ENCODE measurements around the gene TXLNB.

The TXLNB gene

DNA sequence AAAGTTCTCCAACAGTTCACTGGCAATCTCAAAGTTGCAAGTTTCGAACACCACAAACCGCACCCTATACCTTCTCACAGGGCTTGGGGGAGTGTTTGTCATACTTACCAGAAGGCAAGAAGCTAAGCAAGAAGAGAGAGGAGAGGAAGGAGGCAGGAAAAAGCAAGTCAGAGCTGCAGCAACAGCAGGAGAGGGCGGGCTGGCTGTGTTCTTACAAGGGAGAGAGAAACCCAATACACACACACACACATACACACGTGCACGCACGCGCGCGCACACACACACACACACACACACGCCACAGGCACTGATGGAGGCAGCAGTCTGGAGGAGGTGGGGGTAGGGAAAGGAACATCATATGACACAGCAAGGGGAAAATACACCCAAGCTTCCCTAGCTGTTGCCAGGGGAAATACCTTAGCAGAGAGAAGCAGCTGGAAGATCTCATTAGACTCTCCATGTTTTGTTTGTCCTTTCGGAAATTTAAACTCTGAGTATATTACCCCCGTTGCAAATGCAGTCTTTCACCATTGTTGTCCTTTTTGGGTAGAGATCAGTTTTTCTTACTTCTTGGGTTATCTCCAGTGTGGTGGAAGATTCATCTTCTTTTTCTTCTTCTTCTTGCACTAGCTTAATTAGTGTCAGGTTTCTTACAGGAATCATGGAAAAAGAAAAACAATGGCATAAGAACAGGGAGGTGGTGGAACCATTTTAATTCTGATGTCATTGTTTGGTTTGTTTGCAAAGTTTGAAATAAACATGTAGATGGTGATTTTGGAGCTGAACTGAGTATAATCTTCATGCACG, at the start of gene TXLNB:
Gene TXLNB (minus strand): TSS at position 186 of the 807 bp plus-strand sequence. CDS start 3,099 bp downstream, outside the sequence.
- peak; percentile 58 for DNase-seq

DNA sequence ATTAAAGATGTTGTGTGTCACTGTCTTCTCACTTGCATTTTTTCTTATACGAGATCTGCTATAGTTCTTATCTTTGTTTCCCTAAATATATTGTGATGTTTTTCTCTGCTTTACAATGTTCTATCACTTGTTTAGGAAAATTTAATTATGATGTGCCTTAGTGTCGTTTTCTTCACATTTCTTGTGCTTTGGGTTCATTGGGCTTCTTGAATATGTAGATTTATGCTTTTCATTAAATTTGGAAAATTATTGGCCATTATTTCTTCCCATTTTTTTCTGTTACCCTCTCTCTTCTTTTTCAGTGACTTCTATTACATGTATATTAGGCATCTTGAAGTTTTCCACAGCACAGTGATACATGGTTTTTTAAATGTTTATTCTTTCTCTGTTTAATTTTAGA, 49.3 kb upstream of the TXLNB start:
- no peak for DNase-seq

DNA sequence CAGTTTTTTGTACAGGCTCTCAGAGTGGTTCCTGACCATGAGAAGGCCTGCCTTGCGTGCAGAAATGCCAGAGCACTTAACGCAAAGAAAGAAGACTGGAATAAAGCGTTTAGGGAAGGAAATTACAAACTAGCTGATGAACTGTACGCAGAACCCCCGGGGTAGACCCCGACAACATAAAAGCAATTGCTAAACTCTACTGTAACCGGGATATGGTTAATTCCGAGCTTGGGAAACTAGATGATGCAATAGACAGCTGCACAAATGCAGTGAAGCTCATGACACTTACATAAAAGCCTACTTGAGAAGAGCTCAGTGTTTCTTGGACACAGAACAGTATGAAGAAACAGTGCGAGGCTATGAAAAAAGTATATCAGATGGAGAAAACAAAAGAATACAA, 47.0 kb upstream of the TXLNB start:
- DNase-seq: peak; percentile 95

DNA sequence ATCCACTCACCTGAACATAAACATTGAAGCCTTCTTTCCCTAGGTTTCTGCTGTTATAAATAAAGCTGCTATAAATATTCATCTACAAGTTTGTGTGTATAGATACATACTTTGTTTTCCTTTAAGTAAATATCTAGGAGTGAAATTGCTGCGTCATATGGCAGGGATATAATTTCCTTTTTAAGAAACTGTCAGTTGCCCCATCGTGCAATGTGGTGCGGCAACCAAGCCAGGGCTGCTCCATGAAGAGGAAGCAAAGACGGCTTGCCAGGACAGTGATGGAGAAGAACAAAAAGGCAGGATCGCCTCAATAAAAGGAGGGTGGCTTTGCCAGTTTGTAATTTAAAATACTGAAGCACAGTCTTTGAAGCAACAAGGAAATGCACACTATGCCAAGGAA, 46.0 kb upstream of the TXLNB start:
- peak; percentile 89 for DNase-seq

DNA sequence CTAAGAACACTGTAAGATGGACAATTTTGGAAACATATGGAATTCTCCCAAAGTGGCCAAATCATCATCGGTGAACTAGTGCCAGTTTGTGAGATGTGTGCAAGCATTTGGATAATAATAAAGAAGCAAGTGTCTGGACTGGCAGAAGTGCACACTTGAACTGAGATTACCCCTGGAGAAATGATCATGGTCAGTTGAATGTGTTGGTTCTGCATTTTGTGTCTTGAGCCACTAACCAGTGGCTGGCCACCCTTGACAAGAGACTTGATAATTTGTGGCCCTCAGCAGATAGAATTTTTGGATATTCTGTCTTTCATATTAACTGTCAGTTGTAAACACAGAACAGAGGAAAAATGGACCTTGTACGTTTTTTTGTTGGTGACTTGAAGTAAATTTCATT, 45.2 kb upstream of the TXLNB start:
- DNase-seq: peak; percentile 49

DNA sequence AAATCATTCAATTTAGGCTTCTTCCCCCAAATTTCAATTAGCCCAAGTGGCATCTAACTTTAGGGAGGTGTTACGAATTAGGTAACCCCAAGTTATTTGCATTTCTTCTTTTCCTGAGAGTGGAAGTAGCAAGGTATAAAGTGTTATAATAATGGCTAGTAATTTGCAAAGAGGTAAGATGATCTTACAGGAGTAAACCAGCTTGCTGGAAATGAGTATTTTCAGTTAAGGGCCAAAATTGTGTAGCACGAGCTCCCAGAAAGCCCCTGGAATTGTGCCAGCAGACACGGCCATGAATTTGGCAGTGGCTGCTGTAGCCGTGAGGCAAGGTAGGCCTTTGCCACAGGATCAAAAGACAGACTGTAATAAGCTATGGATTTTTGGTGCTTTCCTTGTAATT, 44.7 kb upstream of the TXLNB start:
- peak; percentile 28 for DNase-seq

DNA sequence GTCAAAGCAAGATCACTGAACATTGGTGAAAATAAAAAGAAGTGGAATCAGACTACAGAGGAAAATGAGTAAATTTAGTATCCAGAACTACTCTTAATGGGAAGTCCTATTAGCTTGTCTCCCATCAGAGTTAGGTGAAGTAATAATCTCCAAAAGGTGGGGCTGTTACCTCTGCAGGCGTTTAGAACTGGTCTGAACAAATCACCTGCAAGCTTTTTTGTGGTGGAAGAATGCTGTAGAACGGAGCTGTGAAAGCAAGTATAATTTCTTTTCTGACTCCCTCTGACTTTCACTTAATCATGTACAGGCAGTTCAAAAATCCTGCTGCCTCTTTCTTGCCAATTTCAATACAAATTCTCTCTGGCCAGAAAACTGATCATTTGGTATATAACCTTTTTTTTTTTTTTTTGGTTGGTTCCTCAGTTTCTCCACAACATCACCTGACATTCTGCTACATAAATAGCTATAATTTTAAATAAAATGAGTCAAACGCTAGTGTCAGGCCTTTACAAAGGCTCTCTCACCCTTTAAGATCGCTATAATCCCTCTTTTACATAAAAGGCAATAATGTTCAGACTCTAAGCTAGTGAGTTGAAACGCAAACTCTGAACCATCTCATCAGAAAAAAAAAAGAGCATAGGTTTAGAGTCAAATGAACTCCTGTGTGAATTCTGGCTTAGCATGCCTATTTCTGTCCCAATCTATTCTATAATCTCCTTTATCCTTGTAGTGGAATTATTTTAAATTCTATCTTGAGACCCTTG, 43.8 kb upstream of the TXLNB start:
- no peak for DNase-seq

DNA sequence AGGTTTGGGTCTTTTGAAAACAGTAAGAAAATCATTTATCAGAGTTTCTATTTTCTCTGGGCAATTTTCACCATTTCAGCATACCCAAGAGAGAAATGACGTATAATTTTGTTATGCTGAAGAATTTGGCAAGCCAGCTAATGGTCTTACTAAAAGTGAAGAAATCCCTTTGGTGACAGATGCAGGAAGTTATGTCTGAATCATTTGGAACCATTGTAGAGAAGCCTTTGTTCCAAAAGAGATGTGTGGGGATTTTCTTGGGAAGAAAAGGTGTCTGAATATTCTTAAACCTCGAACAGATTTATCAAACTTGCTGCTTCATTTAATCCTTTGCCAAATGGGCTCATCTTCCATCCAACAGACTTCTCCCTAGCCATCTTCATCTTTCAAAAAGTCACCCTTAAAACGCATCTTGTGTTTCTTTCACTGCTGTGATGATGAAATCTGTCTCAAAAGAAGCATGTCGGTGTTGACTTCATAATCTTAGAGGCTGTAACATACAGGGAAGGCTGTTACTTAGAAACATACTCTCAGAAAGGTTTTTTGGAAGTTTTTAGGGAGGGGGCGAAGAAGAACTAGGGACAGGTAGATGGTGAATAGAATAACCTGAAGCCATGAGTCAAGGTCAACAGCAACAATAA, 43.1 kb upstream of the TXLNB start:
- DNase-seq: peak; percentile 96

DNA sequence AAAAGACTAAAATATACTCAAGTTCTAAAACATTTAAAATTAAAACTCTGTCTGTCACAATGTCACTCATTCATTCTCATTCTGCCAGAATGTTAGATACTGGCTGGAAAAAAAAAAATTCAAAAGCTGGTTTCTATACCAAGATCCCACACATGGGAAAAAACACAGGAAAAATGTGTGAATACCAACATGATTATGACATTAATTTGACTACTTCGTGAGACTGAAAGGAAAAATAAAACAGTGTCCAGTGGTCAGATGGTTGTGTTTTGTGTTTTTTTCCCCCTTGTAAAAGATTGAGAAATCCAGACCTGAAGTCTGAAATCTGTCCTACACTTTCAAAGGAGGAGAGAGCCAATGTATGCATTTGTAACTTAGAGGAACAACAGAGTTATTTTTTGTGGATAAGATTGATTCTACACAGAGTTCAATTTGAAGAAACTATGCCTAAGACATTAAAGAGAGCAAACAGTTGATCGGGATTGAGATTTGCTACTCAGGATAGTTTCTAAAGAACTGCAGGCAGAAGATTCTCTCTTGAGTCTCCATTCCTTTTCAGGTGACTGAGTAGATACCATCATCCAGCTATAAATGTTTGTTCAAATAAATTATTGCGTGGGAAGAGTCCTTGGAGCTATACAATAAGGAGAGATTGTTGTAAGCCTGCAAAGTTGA, 39.2 kb upstream of the TXLNB start:
- peak; percentile 63 for DNase-seq

DNA sequence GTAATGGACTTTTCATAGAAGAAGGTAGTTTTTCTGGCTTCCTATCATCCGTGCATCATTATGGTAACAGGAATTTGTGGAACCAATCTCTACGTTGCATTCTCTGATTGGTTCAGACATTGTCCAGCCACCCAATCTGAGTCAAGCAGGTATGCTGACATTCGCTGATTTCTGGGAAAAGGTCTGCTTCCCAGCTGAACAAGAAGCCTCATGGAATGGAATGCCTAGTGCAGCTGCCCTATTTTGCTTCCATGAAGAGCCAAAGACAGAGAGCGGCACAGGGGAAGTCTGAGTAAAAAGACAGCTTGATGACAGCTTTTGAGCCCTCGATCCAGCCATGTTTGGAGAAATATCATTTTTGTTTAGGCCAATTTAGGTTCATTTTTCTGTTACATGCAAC, 38.5 kb upstream of the TXLNB start:
- no peak for DNase-seq

DNA sequence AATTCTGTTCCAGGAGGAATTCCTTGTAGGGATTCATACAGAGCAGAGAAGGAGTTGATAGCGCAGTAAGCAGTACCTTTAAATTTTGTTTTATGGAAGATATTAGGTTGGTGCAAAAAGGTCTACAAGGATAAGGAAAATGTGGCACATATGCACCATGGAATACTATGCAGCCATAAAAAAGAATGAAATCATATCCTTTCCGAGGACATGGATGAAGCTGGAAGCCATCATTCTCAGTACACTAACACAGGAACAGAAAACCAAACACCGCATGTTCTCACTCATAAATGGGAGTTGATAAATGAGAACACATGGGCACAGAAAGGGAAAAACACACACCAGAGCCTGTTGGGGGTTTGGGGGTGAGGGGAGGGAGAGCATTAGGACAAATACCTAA, 37.4 kb upstream of the TXLNB start:
- no peak for DNase-seq

DNA sequence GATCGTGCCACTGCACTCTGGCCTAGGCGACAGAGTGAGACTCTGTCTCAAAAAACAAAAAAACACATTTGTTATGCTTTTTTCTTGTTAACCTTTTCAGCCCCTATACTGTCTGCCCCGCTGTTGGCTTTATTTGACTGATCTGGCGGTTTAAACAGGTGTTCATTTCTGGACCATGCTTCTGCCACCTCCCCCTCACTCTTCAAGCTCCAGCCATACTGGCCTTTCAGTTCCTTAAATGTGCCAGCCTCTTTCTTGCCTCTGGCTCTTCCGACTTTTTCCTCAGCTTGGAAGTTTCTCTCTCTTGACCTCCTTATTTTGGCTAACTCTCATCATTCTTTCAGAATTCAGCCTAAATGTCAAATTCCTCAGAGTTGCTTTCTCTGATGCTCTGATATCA, 35.2 kb upstream of the TXLNB start:
- no peak for DNase-seq

DNA sequence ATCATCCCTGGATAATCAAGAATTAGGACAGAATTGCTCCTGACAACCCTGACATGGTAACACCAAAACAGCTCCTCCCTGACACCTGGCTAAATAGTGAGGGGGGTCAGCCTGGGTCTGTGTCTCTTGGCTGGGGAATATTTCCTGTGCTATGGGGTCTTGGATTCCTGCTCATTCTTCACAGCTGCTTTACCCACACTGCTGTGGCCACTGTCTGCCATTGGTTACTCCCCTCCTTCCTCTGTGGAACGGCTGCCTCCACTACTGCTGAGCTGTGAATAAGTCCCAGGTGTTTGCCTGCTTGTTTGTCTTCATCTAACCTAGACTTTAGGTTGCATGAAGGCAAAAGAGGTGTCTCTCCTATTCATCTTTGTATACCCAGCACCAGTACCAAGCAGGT, 33.9 kb upstream of the TXLNB start:
- no peak for DNase-seq

DNA sequence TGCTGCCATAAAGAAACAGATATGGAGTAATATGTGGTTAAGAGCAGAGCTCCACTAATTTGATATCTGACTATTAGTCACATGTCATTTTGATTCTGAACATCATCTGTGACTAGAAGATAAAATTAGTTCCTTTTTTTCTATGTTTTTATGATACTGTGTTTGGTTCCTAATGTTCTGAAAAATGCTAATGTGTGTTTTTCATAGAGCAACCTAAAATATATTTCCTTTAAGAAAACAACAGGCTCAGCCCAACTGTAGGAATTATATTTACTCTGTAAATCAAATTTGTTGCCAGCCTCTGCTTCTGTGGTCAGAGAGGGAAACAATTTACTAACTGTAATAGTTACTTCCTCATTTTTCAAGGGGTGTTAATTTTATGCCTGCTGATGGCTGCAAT, 33.3 kb upstream of the TXLNB start:
- peak; percentile 73 for DNase-seq

DNA sequence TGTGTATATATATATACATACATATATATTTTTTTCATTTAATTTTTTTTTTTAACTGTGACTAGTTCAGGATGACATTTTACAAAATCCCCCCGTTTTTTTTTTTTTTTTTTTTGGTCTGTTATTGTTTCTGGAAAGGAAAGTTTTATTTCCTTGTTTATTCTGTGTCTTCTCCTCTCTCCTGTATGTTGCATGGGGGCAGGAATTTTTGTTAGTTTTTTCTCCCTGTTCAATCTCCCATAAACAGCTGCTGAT, 32.4 kb upstream of the TXLNB start:
- no peak for DNase-seq

DNA sequence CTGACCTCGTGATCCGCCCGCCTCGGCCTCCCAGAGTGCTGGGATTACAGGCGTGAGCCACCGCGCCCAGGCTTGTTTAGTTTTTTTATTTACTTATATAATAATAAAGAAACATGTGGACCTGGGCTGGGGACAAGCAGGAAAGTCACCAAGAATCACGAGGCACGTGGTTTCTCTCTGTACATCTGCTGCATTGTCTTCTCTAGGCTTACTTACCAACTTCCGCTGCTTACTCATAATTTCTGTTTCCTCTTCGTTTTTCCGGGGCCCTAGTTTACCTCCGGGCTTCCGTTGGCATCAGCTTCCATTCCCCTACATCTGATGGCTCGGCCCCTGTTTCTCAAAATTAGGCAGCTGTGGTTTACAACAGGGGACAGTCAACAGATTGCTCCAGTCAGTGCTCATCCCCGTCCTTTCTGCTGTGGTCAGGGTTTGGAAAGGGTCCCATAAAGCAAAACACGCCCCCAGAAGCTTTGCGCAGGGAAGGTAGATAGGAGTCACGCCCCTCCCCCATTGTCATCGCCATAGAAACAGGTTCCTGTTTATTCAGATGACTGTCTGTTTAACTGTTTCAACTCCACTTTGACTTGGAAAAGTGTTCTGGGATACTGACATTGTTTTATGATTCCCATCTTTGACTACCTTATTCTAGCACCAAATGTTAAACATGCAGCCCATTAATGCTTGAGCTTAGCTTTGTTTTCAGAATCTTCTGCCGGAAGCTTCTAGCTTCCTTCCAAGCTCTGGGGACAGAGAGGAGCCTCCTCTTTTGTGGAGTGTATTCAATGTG, 31.9 kb upstream of the TXLNB start:
- peak; percentile 80 for DNase-seq

DNA sequence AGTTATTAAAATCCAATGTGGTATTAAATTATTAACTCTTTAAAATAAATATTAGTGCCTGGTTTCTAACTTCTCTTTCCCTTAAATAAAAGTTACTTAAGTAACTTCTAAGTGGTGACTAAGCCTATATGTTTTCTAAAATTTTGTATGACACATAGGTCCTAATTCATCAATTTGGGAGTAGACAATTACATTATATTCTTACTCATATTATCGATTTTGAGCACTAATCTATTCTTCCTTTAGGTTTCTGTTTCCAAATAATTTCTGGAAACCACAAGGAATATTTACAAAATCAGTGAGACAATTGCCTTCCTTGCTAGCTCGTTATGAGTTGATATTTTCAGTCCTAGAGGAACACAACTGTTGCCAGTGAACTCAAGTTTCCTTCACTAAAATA, 28.3 kb upstream of the TXLNB start:
- DNase-seq: peak; percentile 50

DNA sequence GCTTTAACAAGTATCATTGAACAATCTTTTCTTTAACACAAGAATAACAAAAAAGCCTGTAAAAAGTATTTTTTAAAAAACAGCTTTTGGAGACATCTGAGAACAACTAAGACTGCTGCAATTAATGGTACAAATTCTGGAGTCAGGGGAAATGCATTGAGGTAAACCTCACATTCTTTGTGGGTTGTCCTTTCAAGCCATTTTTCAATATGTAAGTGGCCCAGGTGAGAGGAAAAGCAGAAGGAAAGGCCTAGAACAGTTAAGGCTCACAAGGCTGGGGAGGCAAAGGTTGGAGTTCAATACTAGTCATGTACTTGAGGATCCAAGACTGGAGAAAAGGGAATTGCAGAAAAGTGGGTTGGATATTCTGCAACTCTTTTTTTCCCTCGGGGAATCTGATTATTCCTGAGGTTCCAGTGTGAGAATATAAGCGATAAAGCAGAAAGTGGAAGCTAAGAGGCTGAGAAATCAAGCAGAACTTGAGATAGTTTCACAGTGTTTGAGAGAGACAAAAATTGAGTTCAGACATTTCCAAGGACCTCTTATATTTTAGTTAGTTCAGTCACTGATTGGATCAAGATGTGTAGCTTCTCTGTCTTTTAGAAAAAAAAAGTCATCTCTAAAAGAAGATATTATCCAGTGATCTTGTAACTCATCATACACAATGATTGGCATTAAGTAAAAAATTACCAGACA, 25.0 kb upstream of the TXLNB start:
- DNase-seq: no peak

DNA sequence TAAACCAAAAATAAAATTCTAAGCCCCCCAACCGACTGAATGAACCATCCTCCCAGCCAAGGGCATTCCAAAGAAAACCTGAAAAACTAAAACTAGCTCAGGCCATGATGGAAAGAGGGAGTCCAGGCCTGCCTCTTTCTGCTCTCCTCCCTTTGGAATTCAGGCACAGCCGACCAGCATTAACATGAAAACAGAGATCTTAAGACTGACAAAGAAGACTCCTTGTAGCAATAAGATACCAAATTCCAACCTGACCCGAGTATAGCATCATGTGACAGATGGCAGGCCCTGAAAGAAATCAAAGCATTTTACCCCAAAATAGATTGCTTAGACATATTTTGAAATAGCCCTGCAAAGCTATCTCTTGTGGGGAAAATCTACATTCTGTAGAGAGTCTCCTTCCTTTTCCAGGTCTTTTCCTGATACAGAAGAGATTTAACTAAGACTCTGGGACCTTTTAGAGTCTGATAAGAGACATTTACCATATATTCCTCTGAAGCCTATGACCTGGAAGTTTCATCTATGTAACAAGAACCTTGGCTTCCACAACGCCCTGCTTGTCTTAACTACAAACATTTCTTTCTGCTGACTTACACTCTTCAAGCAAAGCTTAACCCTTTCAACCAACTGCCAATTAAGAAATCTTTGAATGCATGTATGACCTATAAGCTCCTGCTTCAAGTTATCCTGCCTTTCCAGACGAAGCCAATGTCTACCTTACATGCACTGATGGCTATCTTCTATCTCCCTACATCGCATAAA, 22.2 kb upstream of the TXLNB start:
- no peak for DNase-seq

DNA sequence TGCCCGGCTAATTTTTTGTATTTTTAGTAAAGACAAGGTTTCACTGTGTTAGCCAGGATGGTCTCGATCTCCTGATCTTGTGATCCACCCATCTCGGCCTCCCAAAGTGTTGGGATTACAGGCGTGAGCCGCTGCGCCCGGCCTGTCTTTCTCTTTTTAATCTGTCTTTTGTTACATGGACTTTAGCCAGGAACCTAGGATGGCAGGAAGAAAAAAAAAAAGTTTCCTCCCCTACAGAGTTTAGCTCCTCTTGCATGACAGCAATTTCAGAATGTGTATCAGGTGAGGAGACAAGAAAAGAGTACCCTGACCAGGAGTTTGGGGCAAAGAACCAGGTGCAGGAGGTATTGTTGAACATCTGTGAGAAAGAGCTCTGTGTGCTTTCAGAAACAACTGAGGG, 21.4 kb upstream of the TXLNB start:
- DNase-seq: no peak

DNA sequence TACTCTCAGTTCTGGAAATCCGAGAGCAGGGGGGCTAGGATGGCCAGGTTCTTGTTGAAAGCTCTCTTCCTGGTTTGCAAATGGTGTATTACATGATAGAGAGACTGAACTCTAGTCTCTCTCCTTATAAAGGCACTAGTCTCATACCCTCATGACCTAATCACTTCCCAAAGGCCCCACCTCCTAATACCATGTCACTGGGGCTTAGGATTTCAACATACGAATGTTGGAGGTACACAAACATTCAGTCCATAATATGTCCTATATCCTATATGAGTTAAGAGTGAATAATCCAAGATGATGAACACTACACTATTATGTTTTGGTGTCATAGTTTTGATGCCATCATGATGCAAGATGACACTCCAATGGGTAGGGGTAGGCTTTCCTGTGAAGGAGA, 20.0 kb upstream of the TXLNB start:
- peak; percentile 66 for DNase-seq

Data from inflammatory macrophage treated with lipopolysaccharide for 4 hours (primary cell).